Stimulated activated CD8-positive, alpha-beta memory T cell treated with anti-CD3 and anti-CD28 coated beads, Interleukin-7, amount 100 ng/mL, for 4 hours (primary cell): ENCODE measurements around the gene CTCFL.
"Not testable (repeated sequence)": the region's sequence is repeated elsewhere in the genome, so short reads cannot be mapped to it uniquely, and the experiment has no call there.

ENCODE experiments used
- DNase-seq, 2 donors: peaks; one replicate each; pipeline ENCODE4 v3.0.0-alpha.2; 2020; ENCODE audit warnings: low read depth in 2 of 2

The CTCFL gene

GRCh38 chr20:57482796-57483195 is 42.1 kb downstream of the CTCFL start:
- DNase-seq = no peak

GRCh38 chr20:57482148-57482547 is 42.8 kb downstream of the CTCFL start:
- no peak for DNase-seq

DNA sequence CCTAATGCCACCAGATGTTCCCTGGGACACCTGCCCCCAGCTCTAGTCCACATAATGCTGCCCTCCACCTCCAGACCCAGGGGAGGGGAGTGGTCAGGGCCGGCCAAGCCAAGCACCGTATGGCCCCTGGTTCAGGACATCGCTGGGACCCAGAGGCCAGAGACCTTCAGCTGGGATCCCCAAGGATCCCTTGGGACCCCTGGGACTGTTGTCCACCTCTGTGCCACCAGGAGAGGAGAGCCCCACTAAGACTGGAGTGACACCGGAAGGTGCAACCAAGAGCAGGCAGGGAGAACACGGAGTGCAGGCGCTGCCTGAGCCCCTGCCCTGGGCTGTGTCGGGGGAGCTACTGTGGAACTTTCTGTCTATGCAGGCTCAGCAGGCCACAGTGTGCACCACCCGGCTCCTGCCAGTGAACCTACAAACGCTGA is 43.6 kb downstream of the CTCFL start:
- no peak for DNase-seq

DNA sequence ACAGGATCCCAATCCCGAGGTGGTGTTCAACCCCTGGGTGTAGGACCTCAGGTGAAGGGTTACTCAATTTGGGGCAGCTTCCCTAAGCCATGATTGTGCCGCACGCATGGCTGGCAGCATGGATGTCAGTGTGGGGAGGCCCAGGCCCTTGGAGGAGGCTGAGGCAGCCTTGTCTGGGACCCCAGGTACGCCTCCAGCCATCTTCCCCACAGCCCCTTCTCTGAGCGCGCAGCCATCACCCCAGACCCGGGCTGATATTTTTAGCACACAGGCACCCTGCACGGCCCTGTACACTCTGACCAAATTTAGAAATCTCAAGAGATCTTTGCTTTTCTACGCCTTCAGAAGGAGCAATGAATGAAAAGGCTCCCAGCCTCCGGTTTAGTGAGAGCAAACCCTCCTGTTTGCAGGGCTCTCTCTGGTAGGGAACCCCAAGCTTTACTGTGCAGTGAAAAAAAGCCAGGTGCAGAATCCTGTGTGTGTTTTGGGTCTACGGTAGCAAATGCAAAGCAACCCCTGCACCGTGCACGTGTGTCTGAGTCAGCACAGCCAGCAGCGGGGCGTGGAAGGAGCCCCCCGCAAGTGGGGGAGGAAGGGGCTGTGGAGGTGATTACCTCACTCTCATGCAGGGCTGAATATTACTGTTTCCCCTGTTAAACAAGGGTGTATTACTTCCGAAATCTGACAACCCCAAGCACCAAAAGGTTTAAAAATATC is 44.3 kb downstream of the CTCFL start:
- DNase-seq = peak in 1 of 2 donors; percentile 51

- DNase-seq = no peak
Measured at GRCh38 chr20:57479196-57479595, 45.7 kb downstream of the CTCFL start.

- DNase-seq = no peak
Measured at GRCh38 chr20:57478176-57478575, 46.8 kb downstream of the CTCFL start.

- DNase-seq = no peak
Measured at GRCh38 chr20:57476641-57477461, 48.1 kb downstream of the CTCFL start.

GRCh38 chr20:57476084-57476526 is 48.8 kb downstream of the CTCFL start:
- DNase-seq = no peak

GRCh38 chr20:57475388-57476083 is 49.4 kb downstream of the CTCFL start:
- DNase-seq = no peak

DNA sequence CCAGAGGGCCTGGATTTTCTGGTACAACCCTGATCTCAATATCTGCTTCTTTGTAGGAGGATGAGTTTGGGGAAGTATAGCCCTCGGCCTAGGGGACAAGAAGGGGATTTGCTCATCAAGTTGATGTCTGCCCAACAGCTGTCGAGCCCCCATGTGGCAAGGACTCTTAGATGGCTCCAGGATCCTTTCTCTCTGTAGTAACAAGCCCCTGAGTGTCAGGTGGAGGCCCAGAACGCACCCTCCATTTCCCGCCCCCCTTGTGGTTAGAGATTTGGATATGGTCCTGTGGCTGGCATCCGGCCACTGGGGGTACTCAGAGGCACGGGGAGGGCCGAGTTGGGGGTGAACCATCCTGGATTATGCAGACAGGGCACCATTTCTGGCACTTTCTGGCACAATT is 50.1 kb downstream of the CTCFL start:
- no peak for DNase-seq

DNA sequence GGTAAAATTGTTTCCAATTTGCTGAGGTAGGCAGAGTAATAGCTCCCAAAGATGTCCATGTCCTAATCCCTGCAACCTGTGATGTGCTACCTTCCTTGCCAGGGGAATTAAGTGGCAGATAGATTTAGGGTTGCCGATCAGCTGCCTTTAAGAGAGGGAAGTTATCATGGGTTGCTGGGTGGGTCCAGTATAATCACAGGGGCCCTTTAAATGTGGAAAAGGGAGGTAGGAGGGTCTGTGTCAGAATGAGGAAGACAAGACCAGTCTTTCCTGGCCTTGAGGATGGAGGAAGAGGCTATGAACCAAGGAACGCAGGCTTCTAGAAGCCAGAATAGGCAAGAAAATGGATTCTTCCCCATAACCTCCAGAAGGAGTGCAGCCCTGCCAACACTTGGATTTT is 50.7 kb downstream of the CTCFL start:
- no peak for DNase-seq

GRCh38 chr20:57473246-57474048 is 51.5 kb downstream of the CTCFL start:
- peak in 1 of 2 donors; percentile 8 for DNase-seq

- DNase-seq = not testable (repeated sequence)
Measured at GRCh38 chr20:57472474-57472873, 52.5 kb downstream of the CTCFL start.

- DNase-seq = no peak
Measured at GRCh38 chr20:57471496-57472372, 53.2 kb downstream of the CTCFL start.

- DNase-seq = no peak
Measured at GRCh38 chr20:57470666-57471495, 54.1 kb downstream of the CTCFL start.

DNA sequence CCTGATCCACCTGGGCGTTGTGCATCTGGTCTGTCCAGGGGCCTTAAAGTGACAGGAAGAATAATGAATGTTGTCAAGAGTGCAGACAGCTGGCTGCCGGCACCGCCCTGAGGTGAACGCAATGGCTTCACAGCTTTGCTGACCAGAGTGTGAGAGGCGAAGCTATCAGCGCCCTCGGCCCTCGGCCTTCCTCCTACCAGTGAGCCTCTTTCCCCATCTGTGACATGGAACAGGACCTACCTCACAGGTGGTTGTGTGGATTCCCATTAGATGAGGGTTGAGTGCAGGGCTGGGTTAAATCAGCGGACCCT is 54.8 kb downstream of the CTCFL start:
- DNase-seq = no peak

- DNase-seq = no peak
Measured at GRCh38 chr20:57469418-57470211, 55.3 kb downstream of the CTCFL start.

DNA sequence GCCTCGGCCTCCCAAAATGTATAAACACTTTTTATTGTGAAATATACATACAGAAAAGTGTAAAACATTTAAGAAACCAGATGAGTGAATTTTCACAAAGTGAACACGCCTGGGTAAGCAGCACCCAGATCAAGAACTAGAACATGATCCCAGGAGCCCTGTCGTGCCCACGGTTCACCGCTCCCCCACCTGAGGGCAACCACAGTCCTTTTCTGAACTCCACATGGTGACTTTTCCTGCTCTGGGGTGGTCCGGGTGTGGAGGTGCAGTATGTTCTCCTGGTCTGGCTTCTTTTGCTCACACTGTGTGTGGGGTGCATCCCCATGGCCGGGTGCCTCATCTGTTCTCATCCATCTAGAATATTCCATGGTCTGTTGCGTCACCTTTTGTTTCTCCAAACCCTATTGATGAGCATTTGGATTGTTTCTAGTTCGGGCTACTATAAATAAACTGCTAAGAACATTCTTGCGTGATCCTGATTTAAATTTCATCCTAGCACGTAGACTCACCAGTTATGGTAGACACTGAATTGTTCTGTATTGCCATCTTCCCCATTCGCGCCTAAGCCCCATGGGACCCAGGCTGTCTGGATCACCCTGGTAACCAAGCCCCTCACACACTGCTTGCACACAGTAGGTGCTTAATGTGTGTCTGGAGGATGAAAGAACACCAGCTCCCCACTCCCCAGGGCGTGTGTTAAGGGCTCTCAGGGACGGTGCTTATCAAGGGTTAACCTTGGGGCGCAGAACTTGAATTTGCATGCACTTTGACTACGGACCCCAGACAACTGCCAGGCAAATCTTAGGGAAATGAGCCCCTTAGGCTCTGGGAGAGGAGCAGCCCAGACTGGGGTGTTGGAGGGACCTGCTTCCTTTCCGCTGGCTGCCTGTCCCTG is 56.2 kb downstream of the CTCFL start:
- DNase-seq = no peak
